Mucosa of stomach (tissue), 1 donor: ENCODE data around the gene EBF4.

ENCODE experiments used
- H3K27me3 ChIP-seq: one replicate; pipeline ENCODE4 v1.7.0; 2013; ENCODE audit warnings: mild to moderate bottlenecking, low read length; ENCODE audit not compliant: control insufficient read depth, insufficient read depth
- H3K36me3 ChIP-seq: one replicate; pipeline ENCODE4 v1.7.0; 2013; ENCODE audit warnings: low read length; ENCODE audit not compliant: control insufficient read depth, insufficient read depth
- H3K4me1 ChIP-seq: one replicate; pipeline ENCODE4 v1.7.0; 2013; ENCODE audit warnings: mild to moderate bottlenecking, low read length; ENCODE audit not compliant: control insufficient read depth, insufficient read depth
- H3K4me3 ChIP-seq: one replicate; pipeline ENCODE4 v1.7.0; 2013; ENCODE audit warnings: low read length
- H3K9ac ChIP-seq: one replicate; pipeline ENCODE4 v1.7.0; 2013; ENCODE audit warnings: mild to moderate bottlenecking, low read length, moderate library complexity
- H3K9me3 ChIP-seq: one replicate; pipeline ENCODE4 v1.7.0; 2013; ENCODE audit warnings: mild to moderate bottlenecking, low read length, moderate library complexity; ENCODE audit not compliant: control insufficient read depth
- donor health status: Pancreatic carcinoma.

EBF4 gene

GRCh38 chr20:2708665-2709064, 16.1 kb downstream of the EBF4 start:
- Histone ChIP-seq H3K4me3 (no peak overlapping the region), H3K4me1 (no peaks in the 10 kb centered on the region), H3K9ac (no peak overlapping the region)

GRCh38 chr20:2709205-2709981, 16.8 kb downstream of the EBF4 start:
- no peaks in the 10 kb centered on the region for H3K4me1 ChIP-seq
- H3K27me3 ChIP-seq, result no peaks in the 10 kb centered on the region
- H3K9ac ChIP-seq, result no peak overlapping the region
- H3K9me3 ChIP-seq, result no peaks in the 10 kb centered on the region
- no peaks in the 10 kb centered on the region for H3K36me3 ChIP-seq
- H3K4me3 ChIP-seq, result no peak overlapping the region

More at GRCh38 chr20:2708665-2709064, 16.1 kb downstream of the EBF4 start:
- H3K36me3 ChIP-seq, result no peaks in the 10 kb centered on the region
- H3K9me3 ChIP-seq, result no peaks in the 10 kb centered on the region
- H3K27me3 ChIP-seq, result no peaks in the 10 kb centered on the region

GRCh38 chr20:2713285-2713684, 20.7 kb downstream of the EBF4 start:
- no peak overlapping the region for H3K4me3 ChIP-seq
- no peaks in the 10 kb centered on the region for H3K9me3 ChIP-seq
- no peaks in the 10 kb centered on the region for H3K36me3 ChIP-seq
- no peak overlapping the region for H3K9ac ChIP-seq
- no peaks in the 10 kb centered on the region for H3K27me3 ChIP-seq
- H3K4me1 ChIP-seq, result no peaks in the 10 kb centered on the region

GRCh38 chr20:2729251-2729713, 36.7 kb downstream of the EBF4 start:
- no peaks in the 10 kb centered on the region for H3K9me3 ChIP-seq
- no peak overlapping the region for H3K4me3 ChIP-seq
- H3K36me3 ChIP-seq, result no peaks in the 10 kb centered on the region
- H3K27me3 ChIP-seq, result no peaks in the 10 kb centered on the region
- no peak overlapping the region for H3K9ac ChIP-seq
- H3K4me1 ChIP-seq, result no peaks in the 10 kb centered on the region

- Histone ChIP-seq H3K9me3 (no peaks in the 10 kb centered on the region), H3K9ac (no peak overlapping the region), H3K27me3 (no peaks in the 10 kb centered on the region), H3K4me3 (no peak overlapping the region), H3K36me3 (no peaks in the 10 kb centered on the region), H3K4me1 (no peaks in the 10 kb centered on the region)
These were observed 37.2 kb downstream of the EBF4 start for GRCh38 chr20:2729791-2730190.

- Histone ChIP-seq H3K4me3 (no peak overlapping the region), H3K9ac (no peak overlapping the region), H3K27me3 (no peaks in the 10 kb centered on the region), H3K36me3 (no peaks in the 10 kb centered on the region), H3K9me3 (no peaks in the 10 kb centered on the region), H3K4me1 (no peaks in the 10 kb centered on the region)
These were observed 42.3 kb downstream of the EBF4 start for GRCh38 chr20:2734899-2735298.

- no peaks in the 10 kb centered on the region for H3K9me3 ChIP-seq
- no peaks in the 10 kb centered on the region for H3K27me3 ChIP-seq
- H3K9ac ChIP-seq, result no peak overlapping the region
- no peaks in the 10 kb centered on the region for H3K4me1 ChIP-seq
- H3K4me3 ChIP-seq, result no peak overlapping the region
- no peaks in the 10 kb centered on the region for H3K36me3 ChIP-seq
These were observed 43.9 kb downstream of the EBF4 start for GRCh38 chr20:2736441-2736840.

GRCh38 chr20:2738331-2739041, 45.9 kb downstream of the EBF4 start:
- Histone ChIP-seq H3K4me3 (no peak overlapping the region), H3K27me3 (no peaks in the 10 kb centered on the region), H3K9ac (no peak overlapping the region), H3K4me1 (no peaks in the 10 kb centered on the region), H3K9me3 (no peaks in the 10 kb centered on the region), H3K36me3 (no peaks in the 10 kb centered on the region)

- Histone ChIP-seq H3K9me3 (no peaks in the 10 kb centered on the region), H3K27me3 (no peaks in the 10 kb centered on the region), H3K9ac (no peak overlapping the region), H3K4me1 (no peaks in the 10 kb centered on the region), H3K36me3 (no peaks in the 10 kb centered on the region), H3K4me3 (no peak overlapping the region)
These were observed 46.4 kb downstream of the EBF4 start for GRCh38 chr20:2739042-2739398.

GRCh38 chr20:2740702-2741101, 48.1 kb downstream of the EBF4 start:
- Histone ChIP-seq H3K27me3 (no peaks in the 10 kb centered on the region), H3K9ac (no peak overlapping the region), H3K4me1 (no peaks in the 10 kb centered on the region), H3K36me3 (no peaks in the 10 kb centered on the region), H3K9me3 (no peaks in the 10 kb centered on the region), H3K4me3 (no peak overlapping the region)

GRCh38 chr20:2741463-2741862, 48.9 kb downstream of the EBF4 start:
- Histone ChIP-seq H3K36me3 (no peaks in the 10 kb centered on the region), H3K4me3 (no peak overlapping the region), H3K9me3 (no peaks in the 10 kb centered on the region), H3K9ac (no peak overlapping the region), H3K27me3 (no peaks in the 10 kb centered on the region), H3K4me1 (no peaks in the 10 kb centered on the region)

- H3K9ac ChIP-seq, result no peak overlapping the region
- H3K4me3 ChIP-seq, result no peak overlapping the region
- H3K36me3 ChIP-seq, result no peaks in the 10 kb centered on the region
- peaks cover 3% of the 10 kb centered on the region for H3K4me1 ChIP-seq
- no peaks in the 10 kb centered on the region for H3K27me3 ChIP-seq
- H3K9me3 ChIP-seq, result no peaks in the 10 kb centered on the region
These were observed 49.3 kb downstream of the EBF4 start for GRCh38 chr20:2741881-2742280.
